Testis (tissue), 3 donors: ENCODE measurements around the gene PPBP. TPM values are rescaled to one million over a fixed set of nuclear protein-coding genes. Genes with fewer than 3 reads are reported as not detected.
A peak's percentile ranks its signal among the peaks of the same experiment; 100 is the strongest.

Experiments
- DNase-seq: peaks from one replicate; pipeline ENCODE4 v3.0.0-alpha.2; 2019
- H3K27ac ChIP-seq, 2 donors: fragments of 200-600 bp; sonication (generic); one replicate each; pipeline ENCODE4 v1.5.1; 2019
- H3K27me3 ChIP-seq: fragments of 200-600 bp; sonication (generic); one replicate; pipeline ENCODE4 v1.5.1; 2019
- H3K36me3 ChIP-seq: fragments of 200-600 bp; sonication (generic); one replicate; pipeline ENCODE4 v1.5.1; 2017; ENCODE audit warnings: low read depth; ENCODE audit errors: missing control alignments
- H3K4me1 ChIP-seq: fragments of 200-600 bp; sonication (generic); one replicate; pipeline ENCODE4 v1.5.1; 2019
- H3K4me3 ChIP-seq, 2 donors: fragments of 200-600 bp; sonication (generic); one replicate each; pipeline ENCODE4 v1.5.1; 2017 to 2019
- H3K9me3 ChIP-seq: fragments of 200-600 bp; sonication (generic); one replicate; pipeline ENCODE4 v1.5.1; 2017
- POLR2A ChIP-seq: fragments of 450-650 bp; IDR thresholded peaks from one replicate; pipeline ENCODE4 v1.6.1; 2017; ENCODE audit warnings: antibody characterized with exemption, mild to moderate bottlenecking, moderate library complexity
- WGBS, 2 donors: methylation state at CpG; one replicate each; pipeline ENCODE4 v1.1.5; 2018; 5-methylcytosine and 5-hydroxymethylcytosine counted together
- intact Hi-C: fragments of 100-400 bp; cut with DNase I; formaldehyde crosslinking; loops from one replicate; pipeline ENCODE4 v1.15.1; 2023; ENCODE audit warnings: low total_unique reads
- polyA plus RNA-seq: library from polyadenylated mRNA; stranded (reverse); fragments of 350-450 nt; fragmentation: Illumina TruSeq; extraction: RNeasy Lipid Tissue Mini Kit (QIAGEN cat#74804); gene quantifications from one replicate; pipeline ENCODE4 v1.2.3, GENCODE V29; 2014; ENCODE audit warnings: low read depth, low replicate concordance; ENCODE audit not compliant: insufficient read depth
- total RNA-seq, 2 donors: library from RNA; depleted of rRNA; stranded (reverse); fragments of >200 nt; gene quantifications; one replicate each; pipeline ENCODE4 v1.2.3, GENCODE V29; 2016
- TF ChIP-seq, protein P1 (sequence below), 3 experiments: fragments of 450-650 bp in 2 of 3; fragments of 200-600 bp in 1 of 3; sonication (generic) in 1 of 3; IDR thresholded peaks; one replicate each; pipeline ENCODE4 v1.5.1; 2016 to 2019; ENCODE audit warnings: antibody characterized with exemption in 3 of 3, mild to moderate bottlenecking in 2 of 3, moderate library complexity in 1 of 3

PPBP gene
- total and polyA plus RNA-seq, 3 donors from 2014 or later = not detected

DNA sequence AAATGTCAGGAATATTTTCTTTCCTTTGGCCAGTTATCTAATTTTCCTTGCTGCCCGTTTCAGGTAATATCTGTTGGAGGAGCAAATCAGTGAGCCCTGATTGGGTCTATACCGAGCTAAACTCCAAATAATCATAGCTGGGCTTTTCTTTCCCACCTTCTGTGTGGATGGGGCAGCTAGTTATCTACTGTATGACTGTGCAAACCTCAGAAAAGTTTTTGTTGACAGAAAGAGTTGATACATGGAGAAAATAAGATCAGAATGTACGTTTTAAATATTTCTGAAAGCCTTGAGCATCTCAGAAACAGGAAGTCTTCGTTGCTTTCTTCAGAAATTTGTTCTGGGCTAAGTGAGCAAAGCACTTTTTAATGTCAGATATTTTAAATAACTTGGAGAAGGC, 16.7 kb upstream of the PPBP start:
- H3K27ac ChIP-seq = no peak overlapping the region
- TF ChIP-seq POLR2A = no peak
- TF ChIP-seq, protein P1, sequence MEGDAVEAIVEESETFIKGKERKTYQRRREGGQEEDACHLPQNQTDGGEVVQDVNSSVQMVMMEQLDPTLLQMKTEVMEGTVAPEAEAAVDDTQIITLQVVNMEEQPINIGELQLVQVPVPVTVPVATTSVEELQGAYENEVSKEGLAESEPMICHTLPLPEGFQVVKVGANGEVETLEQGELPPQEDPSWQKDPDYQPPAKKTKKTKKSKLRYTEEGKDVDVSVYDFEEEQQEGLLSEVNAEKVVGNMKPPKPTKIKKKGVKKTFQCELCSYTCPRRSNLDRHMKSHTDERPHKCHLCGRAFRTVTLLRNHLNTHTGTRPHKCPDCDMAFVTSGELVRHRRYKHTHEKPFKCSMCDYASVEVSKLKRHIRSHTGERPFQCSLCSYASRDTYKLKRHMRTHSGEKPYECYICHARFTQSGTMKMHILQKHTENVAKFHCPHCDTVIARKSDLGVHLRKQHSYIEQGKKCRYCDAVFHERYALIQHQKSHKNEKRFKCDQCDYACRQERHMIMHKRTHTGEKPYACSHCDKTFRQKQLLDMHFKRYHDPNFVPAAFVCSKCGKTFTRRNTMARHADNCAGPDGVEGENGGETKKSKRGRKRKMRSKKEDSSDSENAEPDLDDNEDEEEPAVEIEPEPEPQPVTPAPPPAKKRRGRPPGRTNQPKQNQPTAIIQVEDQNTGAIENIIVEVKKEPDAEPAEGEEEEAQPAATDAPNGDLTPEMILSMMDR (IDR thresholded peaks at IDR 0.05) = no peak

DNA sequence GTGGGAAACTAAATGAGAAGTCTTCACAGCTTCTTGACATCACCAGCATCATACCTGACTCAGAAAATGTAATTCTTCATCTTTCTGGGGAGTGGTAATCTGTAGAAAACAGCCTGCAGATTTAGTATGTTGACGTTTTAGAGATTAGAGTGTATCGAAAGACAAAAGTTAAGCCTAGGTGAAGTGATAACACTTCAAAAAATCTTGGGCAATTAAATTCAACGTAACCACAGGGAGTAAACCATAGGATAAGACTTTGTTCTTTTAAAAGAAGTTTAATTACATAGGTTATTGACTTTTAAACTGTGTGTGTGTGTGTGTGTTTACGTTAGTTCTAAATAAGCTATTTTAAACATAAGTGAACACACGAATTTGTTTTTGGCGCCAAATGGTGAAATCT, 12.3 kb upstream of the PPBP start:
- 76 to 82% methylated on average over 6 of the region's 6 CpGs for WGBS, 2 donors
- TF ChIP-seq POLR2A = no peak
- TF ChIP-seq, protein P1 (IDR thresholded peaks at IDR 0.05) = no peak
- DNase-seq = no peak

More for the DNA sequence above, 16.7 kb upstream of the PPBP start:
- Histone ChIP-seq H3K27me3 (no peaks in the 10 kb centered on the region), H3K4me1 (no peaks in the 10 kb centered on the region), H3K36me3 (no peaks in the 10 kb centered on the region), H3K9me3 (no peaks in the 10 kb centered on the region), H3K4me3 (no peak overlapping the region)
- no peak for DNase-seq
- WGBS, 2 donors = 74 to 76% methylated on average over 4 of the region's 4 CpGs
- intact Hi-C loops = no loop called here

DNA sequence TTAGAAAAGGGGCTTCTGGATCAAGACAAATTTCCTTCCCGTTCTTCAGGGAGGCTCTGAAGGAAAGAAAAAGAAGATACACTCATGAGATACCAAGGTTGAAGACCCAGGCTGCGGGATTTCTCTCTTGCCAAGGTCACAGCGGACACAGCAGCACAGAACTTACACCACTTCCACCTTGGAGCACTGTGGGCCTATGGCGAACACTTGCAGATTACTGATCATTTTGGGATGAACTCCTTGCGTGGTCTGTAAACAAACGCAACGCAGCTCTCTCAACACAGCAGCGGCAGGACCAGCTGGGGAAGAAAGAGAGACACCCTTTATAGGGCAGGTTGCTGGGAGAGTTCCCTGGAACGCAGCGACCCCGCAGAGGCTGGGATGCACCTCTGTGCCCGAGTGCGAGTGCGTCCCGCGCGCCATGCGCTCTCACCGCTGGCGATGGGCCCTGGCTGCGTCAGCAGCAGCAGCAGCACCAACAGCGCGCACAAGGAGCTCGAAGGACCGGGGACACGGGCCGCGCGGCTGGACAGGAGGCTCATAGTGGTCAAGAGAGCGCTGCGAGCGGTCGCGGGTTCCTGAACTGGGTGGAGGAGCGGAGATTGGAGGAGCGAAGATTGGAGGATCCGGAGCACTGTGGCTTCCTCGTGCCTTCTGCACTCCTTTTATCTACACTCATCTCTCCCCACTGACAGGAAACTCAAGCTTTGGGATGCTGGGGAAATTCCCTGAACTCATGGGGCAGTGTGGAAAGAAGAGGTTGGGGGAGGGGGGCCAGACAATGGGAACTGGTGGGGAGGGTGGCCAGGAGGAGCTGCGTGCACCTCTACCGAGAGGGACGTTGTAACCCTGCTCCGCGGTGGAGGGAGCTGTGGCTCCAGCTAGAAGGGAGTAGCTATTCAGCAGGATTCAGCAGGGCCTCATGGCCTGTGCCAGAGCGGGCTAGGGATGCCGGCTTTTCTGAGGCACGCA, 10.3 kb upstream of the PPBP start, which contains the start of gene CXCL5:
TSS of gene CXCL5 (minus strand) at position 638 of the 972 bp plus-strand sequence. CDS start at position 542, 96 bp downstream.
- WGBS, 2 donors = 5 to 7% methylated on average over 36 to 46 of the region's 46 CpGs
- peak; percentile 44 for DNase-seq
- H3K9me3 ChIP-seq = no peaks in the 10 kb centered on the region
- no peak within 1 kb of the TSS for H3K27ac ChIP-seq
- peak within 1 kb of the TSS in 1 of 2 donors; percentile 38 for H3K4me3 ChIP-seq
- intact Hi-C loops = no loop called here
- no peaks in the 10 kb centered on the region for H3K36me3 ChIP-seq
- no peaks in the 10 kb centered on the region for H3K4me1 ChIP-seq
- TF ChIP-seq POLR2A = no peak
- TF ChIP-seq, protein P1 (IDR thresholded peaks at IDR 0.05) = no peak
- H3K27me3 ChIP-seq = no peaks in the 10 kb centered on the region

More for the DNA sequence above, 12.3 kb upstream of the PPBP start:
- H3K4me3 ChIP-seq = no peak overlapping the region
- no peaks in the 10 kb centered on the region for H3K27me3 ChIP-seq
- H3K9me3 ChIP-seq = no peaks in the 10 kb centered on the region
- no peak overlapping the region for H3K27ac ChIP-seq
- H3K4me1 ChIP-seq = no peaks in the 10 kb centered on the region
- no peaks in the 10 kb centered on the region for H3K36me3 ChIP-seq
- intact Hi-C loops = no loop called here

DNA sequence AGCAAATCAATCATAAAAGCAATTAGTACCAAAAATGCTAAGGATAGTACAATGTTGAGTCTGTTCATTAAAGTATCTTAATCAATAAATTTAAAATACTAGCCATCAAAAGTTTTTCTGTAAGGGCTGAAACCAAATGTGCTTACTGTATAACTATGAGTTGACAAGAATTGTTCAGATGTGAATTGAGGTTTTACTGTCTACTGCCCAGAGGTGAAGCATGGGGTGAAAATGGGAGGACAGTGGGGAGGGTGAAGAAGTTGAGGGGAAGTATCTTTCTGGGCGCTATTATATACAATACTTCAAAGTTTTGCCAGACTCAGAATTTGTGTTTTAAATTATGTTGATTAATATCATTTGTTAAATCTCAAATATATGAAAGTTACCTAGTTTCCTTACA, 4.1 kb upstream of the PPBP start:
- no peak for DNase-seq
- TF ChIP-seq, protein P1 (IDR thresholded peaks at IDR 0.05) = no peak
- no peak for TF ChIP-seq POLR2A
- WGBS, 2 donors = 0% methylated on average over 1 of the region's 1 CpG
- Histone ChIP-seq H3K4me1 (no peaks in the 10 kb centered on the region), H3K27me3 (no peaks in the 10 kb centered on the region), H3K4me3 (no peak overlapping the region), H3K9me3 (no peaks in the 10 kb centered on the region), H3K27ac (no peak overlapping the region), H3K36me3 (no peaks in the 10 kb centered on the region)
- intact Hi-C loops = no loop called here
